ENCODE measurements around the gene CAPN15.

- TF ChIP-seq POLR2A (IDR thresholded peaks at IDR 0.05; ENCODE audit: low read depth, low read length) = no peak
- no peak for TF ChIP-seq CTCF (conservative IDR thresholded peaks at IDR 0.05; ENCODE audit: low read depth, low read length)
- TF ChIP-seq MAZ (IDR thresholded peaks at IDR 0.05; ENCODE audit: borderline replicate concordance, low read depth, low read length) = no peak
- no peak for TF ChIP-seq BHLHE40 (IDR thresholded peaks at IDR 0.05; ENCODE audit: low read depth, low read length)
- no peak for TF ChIP-seq FOS (IDR thresholded peaks at IDR 0.05; ENCODE audit: low read depth, low read length)
- no peak for TF ChIP-seq USF2 (IDR thresholded peaks at IDR 0.05; ENCODE audit: low read depth, low read length)
- no peak for TF ChIP-seq RCOR1 (IDR thresholded peaks at IDR 0.05; ENCODE audit: insufficient replicate concordance, low read length)
- no peak for TF ChIP-seq MXI1 (IDR thresholded peaks at IDR 0.05; ENCODE audit: borderline replicate concordance, low read depth, low read length)
Measured at GRCh38 chr16:533391-534123, 6.0 kb downstream of the CAPN15 start.

Measured in IMR-90 (cell line).